GM21619 (cell line): Measurements from ENCODE around the gene MTA3.
"Not testable (repeated sequence)": the region's sequence is repeated elsewhere in the genome, so short reads cannot be mapped to it uniquely, and the experiment has no call there.

ENCODE experiments used
- ATAC-seq: cut with Tn5 transposase; IDR thresholded peaks from one replicate; pipeline ENCODE4 v1.9.1; 2021; ENCODE audit not compliant: unreplicated experiment

The MTA3 gene

GRCh38 chr2:42723465-42723864, 155.0 kb downstream of the MTA3 start:
- ATAC-seq, result no peak

- no peak for ATAC-seq
Measured at GRCh38 chr2:42724886-42725285, 156.5 kb downstream of the MTA3 start.

- no peak for ATAC-seq
Measured at GRCh38 chr2:42725657-42726056, 157.2 kb downstream of the MTA3 start.

GRCh38 chr2:42726680-42727079, 158.2 kb downstream of the MTA3 start:
- no peak for ATAC-seq

- ATAC-seq, result not testable (repeated sequence)
Measured at GRCh38 chr2:42731316-42731715, 162.9 kb downstream of the MTA3 start.

- ATAC-seq, result no peak
Measured at GRCh38 chr2:42733852-42734251, 165.4 kb downstream of the MTA3 start.

- no peak for ATAC-seq
Measured at GRCh38 chr2:42736598-42737322, 168.3 kb downstream of the MTA3 start.

GRCh38 chr2:42741140-42741539, 172.7 kb downstream of the MTA3 start:
- no peak for ATAC-seq

GRCh38 chr2:42742740-42743658, 174.6 kb downstream of the MTA3 start:
- ATAC-seq, result no peak

- no peak for ATAC-seq
Measured at GRCh38 chr2:42743659-42743990, 175.2 kb downstream of the MTA3 start.

GRCh38 chr2:42744545-42745082, 176.2 kb downstream of the MTA3 start:
- ATAC-seq, result no peak

- no peak for ATAC-seq
Measured at GRCh38 chr2:42747422-42747821, 179.0 kb downstream of the MTA3 start.

- ATAC-seq, result no peak
Measured at GRCh38 chr2:42748840-42749239, 180.4 kb downstream of the MTA3 start.

GRCh38 chr2:42752314-42752713, 183.9 kb downstream of the MTA3 start:
- peak; percentile 53 for ATAC-seq

- ATAC-seq, result no peak
Measured at GRCh38 chr2:42752816-42753813, 184.7 kb downstream of the MTA3 start.

GRCh38 chr2:42754021-42754775, 185.8 kb downstream of the MTA3 start:
- peak; percentile 64 for ATAC-seq

GRCh38 chr2:42754776-42755140, 186.3 kb downstream of the MTA3 start:
- ATAC-seq, result no peak

GRCh38 chr2:42755191-42755880, 186.9 kb downstream of the MTA3 start:
- ATAC-seq, result no peak

- no peak for ATAC-seq
Measured at GRCh38 chr2:42756150-42756775, 187.8 kb downstream of the MTA3 start.
